CD14-positive monocyte (primary cell): ENCODE data around the gene KLLN. TPM values are rescaled to one million over a fixed set of nuclear protein-coding genes. Genes with fewer than 3 reads are reported as not detected.

ENCODE experiments used
- DNase-seq, 3 donors: peaks; one replicate each; pipeline ENCODE4 v3.0.0-alpha.2; 2011 to 2022
- H2AFZ ChIP-seq: 2 replicates; pipeline ENCODE4 v1.6.0; 2012; ENCODE audit warnings: mild to moderate bottlenecking, low read depth, low read length, inconsistent platforms; ENCODE audit not compliant: insufficient read depth, poor library complexity, severe bottlenecking
- H3K27ac ChIP-seq, 2 donors: 1 replicate in 1 of 2; 2 replicates in 1 of 2; pipeline ENCODE4 v1.5.1; 2012 to 2013; ENCODE audit warnings: low read length in 2 of 2, control low read depth in 1 of 2, inconsistent platforms in 1 of 2, low read depth in 1 of 2, mild to moderate bottlenecking in 1 of 2
- H3K27me3 ChIP-seq, 2 donors: one replicate each; pipeline versions ENCODE4 v1.6.0 to v1.6.1; 2011 to 2013; ENCODE audit warnings: low read length in 2 of 2; ENCODE audit not compliant: control insufficient read depth in 2 of 2, insufficient read depth in 2 of 2
- H3K36me3 ChIP-seq, 2 donors: replicated peaks in 1 of 2; 1 replicate in 1 of 2; 2 replicates in 1 of 2; pipeline versions ENCODE4 v1.5.1 to v1.6.1; 2012 to 2013; ENCODE audit warnings: low read length in 2 of 2, control low read depth in 1 of 2, inconsistent platforms in 1 of 2, mild to moderate bottlenecking in 1 of 2; ENCODE audit not compliant: insufficient read depth in 2 of 2, control insufficient read depth in 1 of 2
- H3K4me1 ChIP-seq, 2 donors: 1 replicate in 1 of 2; 2 replicates in 1 of 2; pipeline versions ENCODE4 v1.5.1 to v1.6.1; 2012 to 2013; ENCODE audit warnings: low read length in 2 of 2, control low read depth in 1 of 2, inconsistent platforms in 1 of 2, mild to moderate bottlenecking in 1 of 2, moderate library complexity in 1 of 2; ENCODE audit not compliant: insufficient read depth in 2 of 2, control insufficient read depth in 1 of 2
- H3K4me2 ChIP-seq: replicated peaks from 2 replicates; pipeline ENCODE3; 2012; ENCODE audit warnings: low read length, moderate library complexity, mild to moderate bottlenecking; ENCODE audit not compliant: poor library complexity, severe bottlenecking; ENCODE audit errors: extremely low read depth
- H3K4me3 ChIP-seq, 3 experiments: fragments of 200-600 bp in 1 of 3; sonication (generic) in 1 of 3; replicated peaks in 1 of 3; 1 replicate in 2 of 3; 2 replicates in 1 of 3; pipeline ENCODE4 v1.5.1; 2011 to 2013; ENCODE audit warnings: low read length in 3 of 3, mild to moderate bottlenecking in 3 of 3, control low read depth in 2 of 3, low read depth in 2 of 3, inconsistent platforms in 1 of 3, moderate library complexity in 1 of 3
- H3K79me2 ChIP-seq: 2 replicates; pipeline ENCODE4 v1.6.0; 2012; ENCODE audit warnings: mild to moderate bottlenecking, control low read depth, inconsistent platforms, low read length, moderate library complexity; ENCODE audit not compliant: insufficient read depth
- H3K9ac ChIP-seq: 2 replicates; pipeline ENCODE4 v1.6.0; 2017; ENCODE audit warnings: low read length, mild to moderate bottlenecking; ENCODE audit not compliant: insufficient read depth, poor library complexity, severe bottlenecking
- H3K9me3 ChIP-seq, 2 donors: replicated peaks in 1 of 2; 1 replicate in 1 of 2; 2 replicates in 1 of 2; pipeline versions ENCODE4 v1.5.1 to v1.6.1; 2012 to 2013; ENCODE audit warnings: low read length in 2 of 2, control low read depth in 1 of 2; ENCODE audit not compliant: control insufficient read depth in 1 of 2, insufficient read depth in 1 of 2
- H4K20me1 ChIP-seq: 2 replicates; pipeline ENCODE4 v1.6.0; 2012; ENCODE audit warnings: mild to moderate bottlenecking, low read length, control low read depth, moderate library complexity; ENCODE audit not compliant: insufficient read depth
- H3K27ac Mint-ChIP-seq, 7 donors: one replicate each; pipeline ENCODE4 v1.8.0; 2020; ENCODE audit warnings: mild to moderate bottlenecking in 7 of 7, mixed read lengths in 7 of 7, moderate library complexity in 6 of 7, inconsistent platforms in 2 of 7
- H3K27me3 Mint-ChIP-seq, 3 donors: one replicate each; pipeline ENCODE4 v1.8.0; 2021 to 2022; ENCODE audit warnings: low read depth in 3 of 3, mild to moderate bottlenecking in 3 of 3, mixed read lengths in 3 of 3, moderate library complexity in 3 of 3, inconsistent platforms in 1 of 3
- H3K36me3 Mint-ChIP-seq, 2 donors: one replicate each; pipeline ENCODE4 v1.8.0; 2020; ENCODE audit warnings: mixed read lengths in 2 of 2, inconsistent platforms in 1 of 2, mild to moderate bottlenecking in 1 of 2
- H3K4me1 Mint-ChIP-seq: one replicate; pipeline ENCODE4 v1.8.0; 2020; ENCODE audit warnings: mild to moderate bottlenecking, mixed read lengths
- H3K4me3 Mint-ChIP-seq, 2 donors: one replicate each; pipeline ENCODE4 v1.8.0; 2020; ENCODE audit warnings: mild to moderate bottlenecking in 2 of 2, mixed read lengths in 2 of 2, moderate library complexity in 1 of 2
- H3K9me3 Mint-ChIP-seq, 7 donors: one replicate each; pipeline ENCODE4 v1.8.0; 2020 to 2022; ENCODE audit warnings: mixed read lengths in 7 of 7, mild to moderate bottlenecking in 6 of 7, moderate library complexity in 6 of 7, inconsistent platforms in 2 of 7
- CTCF ChIP-seq: fragments of 200-600 bp; IDR thresholded peaks from one replicate; pipeline ENCODE4 v1.8.0; 2022; ENCODE audit warnings: antibody characterized with exemption, mild to moderate bottlenecking
- WGBS: methylation state at CpG from one replicate; pipeline ENCODE4 v1.1.5; 2013; ENCODE audit warnings: missing lambda C conversion rate; ENCODE audit not compliant: insufficient coverage; 5-methylcytosine and 5-hydroxymethylcytosine counted together
- intact Hi-C, 2 donors: fragments of 100-400 bp; cut with micrococcal nuclease; formaldehyde crosslinking; loops; one replicate each; pipeline versions ENCODE4 v1.15.0 to v1.15.1; 2023
- polyA plus RNA-seq, 3 donors: library from polyadenylated mRNA; depleted of rRNA in 1 of 3; unstranded in 2 of 3; stranded (reverse) in 1 of 3; fragments of 300-500 nt in 2 of 3; fragments of >200 nt in 1 of 3; fragmentation: Illumina TruSeq in 2 of 3; gene quantifications; 1 replicate in 2 of 3; 2 replicates in 1 of 3; pipeline ENCODE4 v1.2.3, GENCODE V29; 2012 to 2021

Gene KLLN
- polyA plus RNA-seq, 3 donors: 0.11 to 0.23 (median 0.12) TPM

DNA sequence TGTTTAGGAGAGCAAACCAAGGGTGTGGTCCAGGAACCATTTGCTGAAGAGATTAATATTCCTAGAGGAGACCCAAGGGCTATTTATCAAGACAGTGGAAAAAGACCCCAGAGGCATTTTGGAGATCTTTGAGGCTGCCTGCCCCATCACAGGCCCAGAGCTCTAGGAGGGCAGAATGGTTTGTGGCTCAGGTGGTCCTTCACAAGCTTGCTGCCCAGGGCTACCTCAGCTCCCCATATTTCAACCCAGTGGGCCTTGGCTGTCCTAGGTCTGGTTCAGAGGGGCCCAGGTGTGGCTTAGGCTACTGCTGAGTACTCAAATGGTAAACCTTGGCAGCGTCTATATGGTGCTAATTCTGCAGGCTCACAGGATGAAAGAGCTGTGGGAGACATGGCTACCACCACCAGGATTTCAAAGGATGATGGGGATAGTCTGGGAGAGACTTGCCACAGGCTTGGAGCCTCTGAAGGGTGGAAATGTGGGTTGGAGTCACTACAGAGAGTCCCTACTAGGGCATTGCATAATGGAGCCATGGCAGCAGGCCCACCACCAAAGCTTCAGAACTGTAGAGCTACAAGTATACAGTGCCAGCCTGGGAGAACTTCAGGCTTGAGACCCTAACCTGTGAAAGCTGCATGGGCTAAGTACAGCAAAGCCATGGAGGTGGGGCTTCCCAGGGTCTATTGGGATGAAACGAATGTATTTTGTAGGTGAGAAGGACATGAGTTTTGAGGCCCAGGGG, 24.4 kb upstream of the KLLN start:
- Histone ChIP-seq H3K4me1 (peaks cover 0 to 3% of the 10 kb centered on the region in 2 donors), H3K36me3 (peaks cover 24 to 59% of the 10 kb centered on the region in 2 donors), H3K27me3 (no peaks in the 10 kb centered on the region), H3K9me3 (no peaks in the 10 kb centered on the region), H4K20me1 (peaks cover 100% of the 10 kb centered on the region), H3K9ac (no peak overlapping the region), H3K79me2 (peaks cover 99% of the 10 kb centered on the region), H3K4me3 (no peak overlapping the region), H2AFZ (no peak overlapping the region), H3K4me2 (no peak overlapping the region), H3K27ac (peak overlapping the region in 1 of 2 donors; percentile 14)
- Mint-ChIP-seq H3K4me3 (no peak overlapping the region), H3K9me3 (peaks cover 0 to 5% (median 0%) of the 10 kb centered on the region in 7 donors), H3K4me1 (peaks cover 15% of the 10 kb centered on the region), H3K27ac (peak overlapping the region in 2 of 7 donors; percentile 61 to 78), H3K36me3 (peaks cover 37% of the 10 kb centered on the region in 2 donors), H3K27me3 (no peaks in the 10 kb centered on the region)
- no peak for TF ChIP-seq CTCF
- intact Hi-C loops: no loop called here
- DNase-seq: no peak
- 100% methylated on average over 2 of the region's 2 CpGs for WGBS

DNA sequence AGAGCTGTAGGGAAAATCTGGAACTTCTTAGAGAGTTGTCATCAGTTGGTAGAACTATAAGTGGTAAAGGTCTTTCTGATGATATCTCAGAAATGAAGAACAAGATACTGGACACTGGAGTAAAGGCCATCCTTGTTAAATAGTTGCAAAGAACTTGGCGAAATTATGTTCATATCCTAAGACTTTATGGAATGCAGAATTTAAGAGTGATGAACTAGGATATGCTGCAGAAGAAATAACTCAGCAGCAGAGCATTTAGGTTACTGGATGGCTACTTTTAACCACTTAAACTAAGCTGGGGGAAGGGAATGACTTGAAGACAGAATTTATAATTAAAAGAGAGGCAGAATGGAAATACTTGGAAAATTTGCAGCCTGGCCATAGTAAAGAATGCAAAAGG, 23.8 kb upstream of the KLLN start:
- no peak overlapping the region for H3K4me3 Mint-ChIP-seq

More for the DNA sequence above, 23.8 kb upstream of the KLLN start:
- Mint-ChIP-seq H3K4me1 (peaks cover 16% of the 10 kb centered on the region), H3K27me3 (no peaks in the 10 kb centered on the region), H3K27ac (peak overlapping the region in 1 of 7 donors; percentile 9), H3K9me3 (peaks cover 0 to 5% (median 0%) of the 10 kb centered on the region in 7 donors), H3K36me3 (peaks cover 35 to 37% of the 10 kb centered on the region in 2 donors)
- DNase-seq: no peak
- H4K20me1 ChIP-seq: peaks cover 100% of the 10 kb centered on the region
- H3K27ac ChIP-seq: no peak overlapping the region
- no peaks in the 10 kb centered on the region for H3K4me1 ChIP-seq
- H3K9ac ChIP-seq: no peak overlapping the region
- intact Hi-C loops: no loop called here
- H3K9me3 ChIP-seq: no peaks in the 10 kb centered on the region
- TF ChIP-seq CTCF: no peak
- WGBS: 100% methylated on average over 1 of the region's 1 CpG
- H2AFZ ChIP-seq: no peak overlapping the region
- no peaks in the 10 kb centered on the region for H3K27me3 ChIP-seq
- H3K36me3 ChIP-seq: peaks cover 24 to 59% of the 10 kb centered on the region in 2 donors
- no peak overlapping the region for H3K4me3 ChIP-seq
- no peak overlapping the region for H3K4me2 ChIP-seq
- H3K79me2 ChIP-seq: peaks cover 99% of the 10 kb centered on the region
